Fibroblast of skin of back (primary cell): ENCODE measurements around the gene LHX1.

Experiments used
- DNase-seq: peaks from one replicate; pipeline ENCODE4 v3.0.0-alpha.2; 2013

Gene LHX1

DNA sequence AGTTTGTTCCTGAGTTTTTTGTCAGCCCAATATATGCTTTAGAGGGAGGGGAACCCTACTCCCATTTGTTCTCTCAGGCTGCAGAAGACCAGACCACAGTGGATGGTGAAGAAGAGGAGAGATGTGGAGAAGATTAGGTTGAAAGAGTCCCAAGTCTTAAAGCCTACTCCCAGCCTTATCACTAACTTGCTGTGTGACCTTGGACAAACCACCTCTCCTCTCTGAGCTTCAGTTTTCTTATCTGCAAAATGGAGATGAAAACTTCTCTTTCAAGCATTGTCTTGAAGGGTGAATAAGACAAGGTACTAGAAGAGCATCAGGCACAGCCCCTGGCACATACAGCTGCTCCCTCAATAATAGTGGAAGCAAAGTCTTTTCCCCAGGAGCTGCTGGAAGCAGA, 15.1 kb upstream of the LHX1 start:
- no peak for DNase-seq

DNA sequence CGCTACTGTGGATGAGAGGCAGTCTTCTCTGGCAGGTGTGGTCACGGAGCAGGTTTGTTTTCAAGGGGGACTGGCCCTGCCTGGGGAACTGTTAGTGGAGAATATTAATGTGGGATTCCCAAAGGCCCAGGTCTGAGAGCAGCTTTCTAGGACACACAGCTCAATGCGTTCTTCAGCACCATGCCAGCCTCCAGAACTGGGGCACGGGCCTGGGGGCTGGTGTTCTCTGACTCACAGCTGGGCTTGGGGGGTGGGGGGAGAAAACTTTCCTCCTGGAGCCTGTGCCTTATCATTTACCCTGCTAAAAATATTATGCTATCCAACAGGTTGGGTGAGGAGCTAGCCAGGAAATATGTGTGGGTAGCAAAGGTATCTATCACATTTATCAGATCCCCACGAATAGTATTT, 13.5 kb upstream of the LHX1 start:
- no peak for DNase-seq

DNA sequence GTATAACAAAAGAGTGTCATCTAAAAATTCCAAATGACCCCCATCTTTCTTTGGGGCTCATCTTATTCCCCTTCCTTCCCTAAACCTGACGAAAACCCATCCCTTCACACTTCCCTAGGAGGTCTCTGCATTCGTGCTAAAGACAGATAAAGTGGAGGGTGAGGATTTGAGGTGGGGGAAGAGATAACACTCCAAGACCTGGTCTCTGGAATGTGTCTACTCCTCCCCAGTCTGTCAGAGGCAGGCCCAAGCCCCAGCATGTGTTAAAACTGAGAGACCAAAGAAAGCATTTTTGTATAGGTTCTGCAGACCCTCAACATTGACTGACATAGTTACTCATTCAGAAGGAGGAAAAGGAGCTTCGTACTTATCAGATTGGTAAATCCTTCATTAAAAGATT, 11.0 kb upstream of the LHX1 start:
- no peak for DNase-seq

DNA sequence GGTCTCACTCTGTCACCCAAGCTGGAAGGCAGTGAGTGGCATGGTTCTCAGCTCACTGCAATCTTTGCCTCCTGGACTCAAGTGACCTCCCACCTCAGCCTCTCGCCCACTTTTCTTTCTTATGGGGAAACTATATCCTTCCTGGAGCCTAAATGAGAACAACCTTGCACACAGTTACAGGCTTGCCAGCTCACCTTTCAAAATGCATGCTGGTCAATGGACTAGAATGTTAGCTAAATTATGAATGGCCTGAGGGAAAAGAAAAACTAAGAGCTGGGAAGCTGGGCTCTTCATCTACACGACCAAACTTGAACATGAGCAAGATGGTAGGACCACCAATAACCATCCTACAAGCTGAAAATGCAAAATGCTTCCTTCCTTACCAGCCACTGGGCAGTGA, 10.6 kb upstream of the LHX1 start:
- no peak for DNase-seq

DNA sequence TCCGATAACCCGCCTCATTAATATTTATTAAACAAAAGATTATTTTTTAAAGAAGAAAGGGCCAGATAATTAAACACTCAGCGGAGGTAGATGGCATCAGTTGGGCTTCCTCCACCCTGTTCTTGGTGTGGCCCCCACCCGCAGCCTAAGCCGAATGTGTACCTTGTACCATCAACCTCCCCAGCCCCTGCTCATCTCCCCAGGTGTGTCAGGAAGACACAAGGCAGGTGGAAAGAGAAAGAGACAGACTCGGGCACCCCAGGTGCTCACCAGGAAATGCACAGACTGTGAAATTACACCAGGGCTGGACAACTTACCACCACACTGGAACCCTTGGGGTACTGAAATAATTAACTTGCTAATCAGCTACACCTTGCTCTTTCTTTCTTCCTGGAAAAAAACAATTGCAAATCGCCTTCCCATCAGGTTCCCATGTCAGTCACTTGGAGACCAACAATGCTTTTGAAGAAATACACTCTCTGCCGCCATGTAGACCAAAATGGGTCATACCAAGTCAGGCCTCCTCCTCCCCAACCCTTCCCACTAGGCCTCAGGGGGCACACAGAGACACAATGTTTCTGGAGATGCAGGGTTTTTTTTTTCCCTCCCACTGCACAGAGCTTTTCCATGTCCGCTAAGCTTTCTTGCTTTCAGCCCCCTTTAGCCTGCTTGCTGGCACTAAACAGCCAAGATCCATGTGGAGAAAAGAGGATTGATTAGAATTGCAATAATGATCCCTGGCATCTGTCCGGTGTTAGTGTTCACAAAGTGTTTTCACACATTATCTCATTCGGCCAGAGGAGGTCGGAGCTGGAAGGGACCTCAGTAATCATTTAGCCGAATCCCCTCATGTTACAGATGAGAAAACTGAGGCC, 8.6 kb upstream of the LHX1 start:
- DNase-seq: no peak

DNA sequence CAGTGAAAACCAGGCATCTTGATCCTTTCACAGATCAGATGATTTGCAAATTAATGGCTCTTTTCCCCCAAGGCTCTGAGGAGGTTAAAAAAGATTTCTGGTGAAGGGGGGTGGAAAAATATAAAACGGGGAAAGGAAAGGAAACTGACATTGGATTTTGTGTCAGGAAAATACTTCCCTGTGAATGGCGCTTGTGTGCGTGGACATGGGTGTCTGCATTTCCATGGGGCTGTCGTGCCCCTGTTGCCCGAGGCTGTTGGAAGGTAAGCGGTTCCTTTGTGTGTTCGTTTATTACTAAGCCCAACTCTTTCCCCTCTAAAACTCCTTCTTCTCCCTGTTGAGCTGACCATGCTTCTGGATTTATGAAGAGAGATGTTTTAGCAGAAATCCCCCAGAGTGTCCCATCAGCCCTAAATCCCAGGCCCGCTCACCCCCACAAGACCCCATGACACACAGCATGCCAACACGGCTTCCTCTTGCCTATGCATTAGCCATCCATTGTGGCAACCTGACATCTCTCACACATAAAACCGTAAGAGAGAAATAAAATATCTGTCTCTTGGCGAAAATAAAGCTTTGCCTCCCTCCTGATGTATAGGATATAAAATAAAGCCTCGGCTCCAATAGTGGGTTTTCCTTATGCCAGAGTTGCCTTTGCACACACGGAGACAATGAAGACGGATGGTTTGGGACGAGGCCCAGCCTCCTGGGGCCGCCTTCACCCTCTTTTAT, 7.3 kb upstream of the LHX1 start:
- no peak for DNase-seq

DNA sequence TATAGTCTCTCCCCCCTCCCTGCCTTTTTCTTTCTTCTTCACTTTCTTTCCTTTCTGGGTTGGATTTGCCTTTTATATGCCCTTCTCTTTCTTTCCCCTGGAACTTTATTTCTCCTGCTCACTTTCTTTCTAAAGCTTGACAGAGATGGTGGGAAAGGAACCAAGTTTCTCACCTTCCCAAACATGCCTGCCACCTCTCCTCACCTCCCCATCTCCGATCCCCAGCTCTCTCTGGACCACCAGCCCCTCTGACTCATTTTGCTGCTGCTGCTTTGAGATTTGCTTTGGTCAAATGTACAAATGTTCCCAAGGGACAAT, 6.7 kb upstream of the LHX1 start:
- no peak for DNase-seq

DNA sequence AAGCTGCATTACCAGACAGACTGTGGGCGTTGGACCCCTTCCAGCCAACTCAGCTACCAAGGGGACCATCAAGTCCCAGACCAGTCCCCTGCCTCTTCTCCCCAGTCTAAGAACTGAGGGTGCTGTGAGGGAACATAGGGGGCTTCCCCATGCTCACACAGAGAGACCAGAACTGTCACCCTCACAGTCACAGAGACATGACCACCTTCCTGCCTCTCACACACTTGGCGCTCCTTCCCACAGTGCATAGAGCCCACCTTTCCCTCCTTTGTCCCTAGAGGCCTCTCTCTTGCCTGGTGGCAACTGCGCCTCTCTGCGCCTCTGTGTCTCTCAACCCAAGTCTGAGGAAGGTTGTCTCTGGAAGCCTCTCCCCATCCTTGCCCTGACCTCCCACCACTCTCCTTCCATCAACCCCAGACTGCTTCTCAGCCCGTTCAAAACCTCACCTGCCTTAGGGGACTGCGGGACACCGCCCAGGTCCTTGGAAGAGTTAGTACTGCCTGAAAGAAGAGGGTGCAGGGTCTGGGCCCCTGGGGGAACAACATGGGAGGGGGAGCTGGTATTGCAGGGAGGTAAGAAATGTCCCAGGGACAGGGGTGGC, 6.1 kb upstream of the LHX1 start:
- no peak for DNase-seq

DNA sequence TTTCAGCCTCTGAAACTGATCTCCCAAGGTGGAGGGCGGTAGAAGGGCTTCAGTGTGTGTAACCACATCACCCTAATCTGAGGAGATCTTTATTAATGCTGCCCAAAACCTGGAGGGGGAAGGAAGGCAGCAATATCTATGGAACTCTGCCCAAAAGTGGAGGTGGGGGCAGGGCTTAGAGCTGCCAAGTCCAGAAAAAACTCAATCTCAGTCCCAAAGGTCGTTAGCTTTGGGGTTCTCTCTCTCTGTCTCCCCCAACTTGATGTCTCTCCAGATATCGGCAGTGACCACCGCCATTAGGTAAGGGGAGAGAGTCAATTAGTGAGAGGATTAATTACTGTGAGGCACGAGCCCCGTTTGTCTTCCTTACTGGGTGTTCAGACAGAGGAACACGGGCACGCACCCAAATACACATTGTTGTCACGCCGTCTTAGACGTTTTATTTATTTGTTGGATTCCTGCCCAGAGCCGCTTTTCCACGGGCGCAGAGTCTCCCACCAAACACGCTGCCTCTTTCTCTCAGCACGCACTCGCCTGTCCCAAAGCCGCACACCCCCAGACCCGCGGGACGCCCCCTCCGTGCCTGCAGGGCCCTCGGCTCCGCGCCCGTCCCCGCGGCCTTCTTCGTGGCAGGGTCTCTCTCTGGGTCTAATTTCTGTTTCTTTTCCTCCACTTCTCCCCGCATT, 5.4 kb upstream of the LHX1 start:
- no peak for DNase-seq

DNA sequence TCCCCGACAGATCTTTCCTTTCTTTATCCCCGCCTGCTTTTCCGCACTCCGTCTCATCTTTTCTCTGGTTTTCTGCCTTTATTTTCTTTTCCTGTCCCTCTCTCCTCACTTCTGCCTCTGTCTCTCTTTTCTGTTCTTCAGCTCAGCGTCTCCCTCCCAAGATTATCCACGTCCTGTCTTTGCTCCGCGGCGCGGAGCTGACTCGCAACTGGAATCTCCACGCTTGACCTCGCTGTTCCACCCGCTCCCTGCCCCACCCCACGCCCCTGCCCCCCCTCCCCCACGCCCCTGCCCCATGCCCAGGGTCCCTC, 4.9 kb upstream of the LHX1 start:
- no peak for DNase-seq

DNA sequence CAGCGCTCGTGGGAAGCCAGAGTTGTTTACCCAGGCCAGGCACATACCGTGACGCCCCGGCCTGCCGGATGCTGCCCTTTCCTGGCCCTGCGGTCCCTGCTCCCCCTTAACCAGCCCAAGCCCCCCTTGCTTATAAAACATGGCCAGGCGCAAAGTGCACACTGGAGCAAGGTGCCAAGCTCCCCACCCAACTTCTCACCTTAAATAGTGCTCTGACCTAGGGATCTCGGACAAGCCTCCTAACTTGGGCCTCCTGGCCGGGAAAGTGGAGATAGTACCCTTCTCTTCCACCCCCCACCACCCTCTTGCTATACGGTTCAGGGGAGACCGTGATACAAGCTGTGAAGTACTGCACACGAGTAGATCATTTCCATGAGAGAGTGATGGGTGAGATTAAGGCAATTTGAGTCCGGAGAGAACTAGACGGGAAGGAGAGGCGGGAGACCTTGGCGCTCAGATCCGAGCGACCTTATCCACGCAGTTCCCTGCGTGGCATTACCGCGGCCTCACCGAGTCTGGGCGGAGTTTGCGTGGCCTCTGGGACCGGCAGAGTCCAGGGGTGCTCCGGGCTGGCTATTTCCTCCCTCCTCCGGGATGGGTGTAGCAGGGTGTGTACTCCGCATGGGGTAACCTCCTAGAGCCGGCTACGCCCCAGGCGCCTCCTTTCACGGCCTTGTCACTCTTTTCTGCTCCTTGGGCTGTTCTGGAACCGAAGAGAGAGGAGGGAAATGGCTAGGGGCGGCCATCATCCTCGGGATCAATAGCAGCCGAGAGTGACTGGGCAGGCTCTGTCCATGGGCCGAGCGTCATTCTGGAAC, 4.4 kb upstream of the LHX1 start:
- DNase-seq: no peak

DNA sequence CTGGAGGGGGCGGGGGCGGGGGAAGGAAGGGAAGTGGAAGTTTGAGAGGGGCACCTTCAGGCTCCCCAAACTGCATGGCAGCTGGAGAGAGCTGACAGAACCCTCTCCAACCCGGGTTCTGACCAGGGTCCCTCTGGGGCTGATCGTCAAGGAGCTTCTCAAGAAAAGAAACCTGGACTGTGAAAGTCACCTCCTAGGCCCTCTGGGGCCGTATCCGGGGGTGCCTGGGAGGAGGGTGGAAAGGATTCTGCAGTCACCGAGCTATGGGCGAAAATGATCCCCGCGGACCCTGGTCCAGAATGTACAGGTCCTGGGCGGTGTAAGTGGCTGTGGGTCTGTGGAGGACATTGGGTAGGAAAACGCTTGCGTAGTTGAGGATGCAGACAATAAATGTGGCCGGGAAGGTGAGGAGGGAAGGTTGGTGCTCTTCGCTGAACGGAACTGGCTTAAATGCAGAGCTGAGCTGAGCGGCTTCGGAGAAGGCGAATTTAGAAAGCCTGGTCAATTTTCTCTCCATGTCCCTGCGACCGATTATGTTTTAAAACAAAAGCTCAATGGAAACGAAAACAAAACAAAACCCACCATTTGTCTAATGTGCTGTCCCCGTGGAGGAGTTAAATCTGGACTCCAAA, 3.6 kb upstream of the LHX1 start:
- no peak for DNase-seq

DNA sequence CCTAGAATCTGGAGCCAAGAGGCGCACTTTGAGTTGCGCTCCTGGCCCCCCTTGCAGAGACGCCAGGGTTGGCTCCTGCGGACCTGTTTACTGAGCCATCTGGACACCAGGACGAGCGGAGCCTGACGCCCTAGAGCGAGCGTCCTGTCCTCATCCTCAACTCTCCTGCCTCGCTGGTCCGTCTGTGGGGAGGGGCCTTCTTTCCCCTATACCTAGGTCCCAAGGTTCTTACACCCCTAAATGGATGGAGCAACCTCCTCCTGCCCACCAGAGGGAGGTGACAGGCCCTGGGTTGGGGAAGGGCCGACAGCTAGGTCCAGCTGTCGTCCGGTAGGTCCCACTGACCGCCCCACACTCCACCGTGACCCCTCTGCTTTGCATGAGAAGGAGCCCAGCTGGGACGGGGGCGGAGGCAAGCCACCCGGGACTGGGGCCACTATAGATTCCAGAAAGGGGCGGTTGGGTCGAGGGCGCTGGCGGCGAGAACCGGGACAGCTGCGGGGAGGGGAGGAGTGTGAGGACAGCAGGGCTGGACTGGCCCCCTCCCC, 3.1 kb upstream of the LHX1 start:
- no peak for DNase-seq

DNA sequence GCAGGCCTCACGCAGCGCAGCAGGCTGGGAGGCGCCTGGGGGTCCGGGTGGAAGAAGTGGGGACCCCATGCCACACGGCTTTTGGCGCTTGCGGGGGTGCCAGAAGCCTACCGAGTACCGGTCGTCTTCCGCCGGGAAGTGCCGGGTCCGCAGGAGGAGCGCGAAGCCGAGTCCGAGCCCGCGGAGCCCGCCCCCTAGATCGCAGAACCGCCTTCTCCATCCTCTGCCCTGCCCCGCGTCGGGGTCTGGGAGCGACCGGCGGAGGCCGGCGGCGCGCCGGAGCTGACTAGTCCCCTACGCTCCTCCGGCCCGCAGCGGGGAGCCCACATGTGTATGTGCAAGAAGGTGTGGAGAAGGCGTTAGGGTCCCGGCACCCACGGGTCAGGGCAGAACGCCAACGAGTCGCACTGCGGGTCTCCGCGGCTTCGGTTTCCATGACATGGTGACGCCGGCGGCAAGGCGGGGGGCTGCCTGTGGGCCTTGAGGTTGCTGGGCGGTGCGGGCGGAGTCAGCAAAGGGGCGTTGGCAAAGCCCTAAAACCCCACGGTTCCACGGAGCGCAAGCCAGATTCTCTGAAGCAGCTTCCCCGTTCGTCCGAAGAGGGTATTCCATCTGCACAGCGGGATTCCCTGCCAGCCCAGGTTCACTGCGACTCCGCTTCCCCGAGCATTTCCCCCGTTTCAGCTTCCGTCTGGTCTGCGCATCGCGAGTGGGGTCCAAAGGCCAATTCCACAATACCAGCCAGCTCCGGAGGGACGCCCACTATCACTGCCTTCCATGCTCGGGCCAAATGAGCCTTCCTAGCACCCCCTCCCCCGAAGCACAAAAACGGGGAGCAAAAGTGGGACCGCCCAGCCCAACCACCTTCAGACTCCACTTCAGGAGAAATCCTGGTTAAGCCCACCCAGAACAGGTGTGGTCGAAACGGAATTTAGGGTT, 2.3 kb upstream of the LHX1 start:
- DNase-seq: no peak

DNA sequence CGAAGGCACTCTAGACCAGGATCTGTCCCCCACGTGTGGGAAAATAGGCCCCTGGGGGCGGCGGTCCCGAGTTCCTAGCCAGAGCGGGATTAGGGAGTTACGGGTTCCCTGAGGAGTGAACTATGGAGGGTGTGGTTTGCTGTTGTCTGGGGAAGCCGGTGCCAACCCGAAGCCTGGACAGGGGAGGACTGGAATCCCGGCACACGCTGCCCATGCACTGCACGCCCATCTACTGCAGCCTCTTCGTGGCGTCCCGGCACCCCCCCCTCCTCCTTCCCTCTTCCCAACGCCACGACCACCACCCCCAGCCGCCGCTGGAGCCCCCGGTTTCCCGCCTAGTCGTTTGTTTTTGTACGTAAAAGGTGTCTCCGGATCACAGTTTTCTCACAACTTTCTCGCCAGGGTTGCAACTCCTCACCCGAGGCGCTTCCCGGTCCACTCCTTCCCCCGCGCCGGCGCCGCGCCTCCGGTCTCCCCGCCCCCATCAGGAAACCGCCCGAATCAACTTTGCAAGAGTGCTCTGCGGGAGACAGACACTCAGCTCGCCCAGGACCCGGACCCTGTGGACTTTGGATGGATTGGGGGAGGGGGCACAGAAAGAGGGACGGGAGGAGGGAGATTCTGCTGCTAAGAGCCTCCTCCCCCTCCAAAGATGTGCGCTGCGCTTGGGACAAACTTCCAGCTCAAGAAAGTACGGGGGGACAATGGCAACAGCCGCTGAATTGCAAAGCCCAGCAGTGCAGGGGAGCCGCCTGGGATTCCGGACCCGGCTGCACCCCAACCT, 1.4 kb upstream of the LHX1 start:
- no peak for DNase-seq

DNA sequence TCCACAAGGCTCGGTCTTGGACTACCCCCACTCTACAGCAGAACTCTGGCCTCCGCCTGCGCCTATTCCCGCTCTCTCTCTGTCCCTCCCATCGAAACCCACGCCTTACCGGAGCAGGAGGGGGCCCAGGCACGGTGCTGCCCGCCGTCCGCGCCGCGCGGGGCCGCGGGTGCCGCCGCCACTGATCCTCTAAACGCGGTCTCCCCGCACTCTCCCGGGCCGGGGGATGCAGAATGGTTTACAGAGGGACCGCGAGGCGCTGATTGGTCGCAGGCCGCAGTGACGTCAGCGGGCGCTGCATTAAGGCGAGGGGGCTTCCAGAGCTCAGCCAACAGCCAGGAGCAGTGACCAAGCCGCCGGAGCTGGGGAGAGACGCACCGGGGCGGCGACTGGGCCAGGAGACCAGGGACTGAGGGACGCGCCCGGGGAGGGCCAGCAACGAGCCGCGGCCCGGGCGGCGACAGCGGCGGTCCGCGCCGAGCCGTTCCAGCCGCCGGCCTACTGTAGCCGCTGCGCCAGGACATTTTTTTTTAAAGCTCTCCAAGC, 747 bp upstream of the LHX1 start:
- DNase-seq: no peak

DNA sequence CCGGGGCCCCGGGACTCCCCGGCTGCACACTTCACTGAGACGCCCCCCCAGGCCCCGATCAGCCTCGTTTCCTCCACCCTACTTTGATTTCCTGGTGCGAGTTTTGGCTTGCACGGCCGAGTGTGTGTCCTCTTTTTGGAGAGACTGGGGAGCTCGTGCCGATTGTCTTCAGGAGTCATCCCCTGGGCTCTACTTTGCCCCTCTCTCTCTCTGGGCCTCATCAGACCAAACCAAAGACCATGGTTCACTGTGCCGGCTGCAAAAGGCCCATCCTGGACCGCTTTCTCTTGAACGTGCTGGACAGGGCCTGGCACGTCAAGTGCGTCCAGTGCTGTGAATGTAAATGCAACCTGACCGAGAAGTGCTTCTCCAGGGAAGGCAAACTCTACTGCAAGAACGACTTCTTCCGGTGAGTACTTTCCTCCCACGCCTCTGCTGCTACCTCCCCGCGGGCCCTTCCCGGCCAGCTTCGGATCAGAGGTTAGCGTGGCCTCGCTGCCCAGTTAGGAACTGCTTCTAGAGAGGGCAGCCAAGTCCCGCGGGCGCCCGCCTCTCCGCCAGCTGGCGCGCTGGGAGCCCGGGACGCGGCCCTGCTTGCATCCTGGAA, 787 bp downstream of the LHX1 start:
- DNase-seq: no peak

DNA sequence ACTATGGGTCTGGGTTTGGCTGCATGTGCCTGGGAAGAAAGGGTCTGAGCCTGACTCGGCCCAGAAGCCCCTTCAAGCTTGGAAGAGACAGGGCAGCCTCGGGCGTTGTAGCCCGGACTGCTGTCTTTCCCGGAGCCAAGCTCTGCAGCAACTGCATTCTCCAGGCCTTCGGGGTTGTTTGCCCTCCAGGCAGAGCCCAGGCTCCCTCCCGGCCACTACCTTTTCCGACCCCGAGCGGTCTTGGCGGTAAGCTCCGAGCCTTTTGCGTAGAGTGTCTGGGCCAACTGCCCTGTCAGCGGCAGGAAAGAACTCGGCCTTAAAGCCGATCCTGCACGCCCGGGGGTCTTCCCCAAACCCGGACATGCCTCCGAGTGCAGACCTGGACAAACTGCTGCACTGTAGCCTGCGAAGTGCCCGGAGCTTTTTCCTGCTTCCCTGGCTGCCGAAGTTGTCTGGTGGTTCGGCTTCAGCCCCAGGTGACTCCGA, 1.3 kb downstream of the LHX1 start:
- DNase-seq: no peak
